Keratinocyte (primary cell): ENCODE results near the gene INHBC.

Experiments used
- EZH2 ChIP-seq: IDR thresholded peaks from one replicate; pipeline ENCODE4 v1.6.1; 2012; ENCODE audit warnings: inconsistent platforms, mild to moderate bottlenecking, low read length, moderate library complexity
- TF ChIP-seq, protein P1 (sequence below), 3 experiments: IDR thresholded peaks in 1 of 3; conservative IDR thresholded peaks in 1 of 3; optimal IDR thresholded peaks in 1 of 3; 2 replicates in 2 of 3; 3 replicates in 1 of 3; pipeline versions ENCODE3 to v1.5.1; 2011; ENCODE audit warnings: low read length in 3 of 3, mild to moderate bottlenecking in 3 of 3, moderate library complexity in 2 of 3, control low read depth in 1 of 3, inconsistent platforms in 1 of 3; ENCODE audit not compliant: insufficient read depth in 2 of 3; ENCODE audit errors: extremely low read depth in 1 of 3

DNA sequence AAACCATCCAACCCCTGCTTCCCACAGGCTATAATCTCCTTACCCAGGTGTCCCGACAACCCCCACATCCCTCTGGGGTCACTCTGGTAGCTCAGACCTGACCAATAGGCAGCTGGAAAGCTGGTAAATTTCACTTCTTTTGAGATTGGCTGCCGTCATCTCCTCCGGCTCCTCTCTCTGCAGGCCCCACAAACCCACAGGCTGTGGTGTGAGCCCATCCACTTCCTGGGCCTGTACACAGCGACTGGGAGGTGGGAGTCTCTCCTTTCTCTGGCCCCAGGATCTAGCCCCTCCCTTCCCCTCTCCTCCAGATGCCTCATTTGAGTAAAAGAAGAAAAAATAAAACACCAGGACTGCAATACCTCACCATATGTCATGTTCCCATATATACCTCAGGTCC lies 709 bp downstream of the INHBC start:
- TF ChIP-seq, protein P1, sequence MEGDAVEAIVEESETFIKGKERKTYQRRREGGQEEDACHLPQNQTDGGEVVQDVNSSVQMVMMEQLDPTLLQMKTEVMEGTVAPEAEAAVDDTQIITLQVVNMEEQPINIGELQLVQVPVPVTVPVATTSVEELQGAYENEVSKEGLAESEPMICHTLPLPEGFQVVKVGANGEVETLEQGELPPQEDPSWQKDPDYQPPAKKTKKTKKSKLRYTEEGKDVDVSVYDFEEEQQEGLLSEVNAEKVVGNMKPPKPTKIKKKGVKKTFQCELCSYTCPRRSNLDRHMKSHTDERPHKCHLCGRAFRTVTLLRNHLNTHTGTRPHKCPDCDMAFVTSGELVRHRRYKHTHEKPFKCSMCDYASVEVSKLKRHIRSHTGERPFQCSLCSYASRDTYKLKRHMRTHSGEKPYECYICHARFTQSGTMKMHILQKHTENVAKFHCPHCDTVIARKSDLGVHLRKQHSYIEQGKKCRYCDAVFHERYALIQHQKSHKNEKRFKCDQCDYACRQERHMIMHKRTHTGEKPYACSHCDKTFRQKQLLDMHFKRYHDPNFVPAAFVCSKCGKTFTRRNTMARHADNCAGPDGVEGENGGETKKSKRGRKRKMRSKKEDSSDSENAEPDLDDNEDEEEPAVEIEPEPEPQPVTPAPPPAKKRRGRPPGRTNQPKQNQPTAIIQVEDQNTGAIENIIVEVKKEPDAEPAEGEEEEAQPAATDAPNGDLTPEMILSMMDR (optimal IDR thresholded peaks at IDR 0.05 in 1 of 3, IDR thresholded peaks at IDR 0.05 in 1 of 3, conservative IDR thresholded peaks at IDR 0.05 in 1 of 3; ENCODE audit: extremely low read depth in 1 of 3, insufficient read depth in 2 of 3, low read length in 3 of 3) = no peak
- no peak for TF ChIP-seq EZH2
